Fibroblast of lung (primary cell): ENCODE results near the gene IGF2. TPM values are rescaled to one million over a fixed set of nuclear protein-coding genes. Genes with fewer than 3 reads are reported as not detected.
A peak's percentile ranks its signal among the peaks of the same experiment; 100 is the strongest.

Experiments
- DNase-seq, 2 donors: peaks; one replicate each; pipeline versions ENCODE4 v3.0.0 to v3.0.0-alpha.2; 2010; ENCODE audit warnings: low read depth in 2 of 2
- H2AFZ ChIP-seq: 2 replicates; pipeline ENCODE4 v1.5.1; 2012; ENCODE audit warnings: low read length, control low read depth, inconsistent platforms
- H3K27ac ChIP-seq: 2 replicates; pipeline ENCODE4 v1.5.1; 2011; ENCODE audit warnings: low read length, control low read depth; ENCODE audit not compliant: insufficient read depth
- H3K27me3 ChIP-seq: 2 replicates; pipeline ENCODE4 v1.5.1; 2011; ENCODE audit warnings: mild to moderate bottlenecking, low read length; ENCODE audit not compliant: control insufficient read depth, insufficient read depth
- H3K36me3 ChIP-seq: 2 replicates; pipeline ENCODE4 v1.5.1; 2011; ENCODE audit warnings: low read length; ENCODE audit not compliant: control insufficient read depth, insufficient read depth
- H3K4me1 ChIP-seq: 2 replicates; pipeline ENCODE4 v1.5.1; 2011; ENCODE audit warnings: low read length; ENCODE audit not compliant: control insufficient read depth, insufficient read depth; ENCODE audit errors: extremely low read depth
- H3K4me2 ChIP-seq: 2 replicates; pipeline ENCODE4 v1.5.1; 2011; ENCODE audit warnings: low read length, control low read depth; ENCODE audit not compliant: insufficient read depth; ENCODE audit errors: extremely low read depth
- H3K4me3 ChIP-seq, 4 experiments: fragments of 200-600 bp in 1 of 4; sonication (generic) in 1 of 4; replicated peaks in 1 of 4; 2 replicates each; pipeline ENCODE4 v1.5.1; 2011 to 2016; ENCODE audit warnings: low read length in 4 of 4, low read depth in 3 of 4, mild to moderate bottlenecking in 3 of 4, control low read depth in 2 of 4, inconsistent platforms in 1 of 4, mixed read lengths in 1 of 4; ENCODE audit not compliant: insufficient read depth in 1 of 4; ENCODE audit errors: control extremely low read depth in 1 of 4
- H3K79me2 ChIP-seq: 2 replicates; pipeline ENCODE4 v1.5.1; 2012; ENCODE audit warnings: mild to moderate bottlenecking, low read length, inconsistent platforms; ENCODE audit not compliant: control insufficient read depth, insufficient read depth
- H3K9ac ChIP-seq: 2 replicates; pipeline ENCODE4 v1.5.1; 2011; ENCODE audit warnings: mild to moderate bottlenecking, low read length, control low read depth; ENCODE audit not compliant: insufficient read depth
- H3K9me3 ChIP-seq: 2 replicates; pipeline ENCODE4 v1.5.1; 2012; ENCODE audit warnings: low read depth, low read length; ENCODE audit not compliant: control insufficient read depth, insufficient read depth
- H4K20me1 ChIP-seq: 2 replicates; pipeline ENCODE4 v1.5.1; 2011; ENCODE audit warnings: low read length; ENCODE audit not compliant: control insufficient read depth, insufficient read depth; ENCODE audit errors: extremely low read depth
- CTCF ChIP-seq, 2 donors: IDR thresholded peaks in 1 of 2; conservative IDR thresholded peaks in 1 of 2; 1 replicate in 1 of 2; 2 replicates in 1 of 2; pipeline ENCODE4 v1.5.1; 2011 to 2012; ENCODE audit warnings: low read length in 2 of 2, control low read depth in 1 of 2, inconsistent platforms in 1 of 2, low read depth in 1 of 2, mild to moderate bottlenecking in 1 of 2
- EZH2 ChIP-seq: IDR thresholded peaks from 2 replicates; pipeline ENCODE4 v1.5.1; 2012; ENCODE audit warnings: low read length, control low read depth, mild to moderate bottlenecking; ENCODE audit errors: missing control alignments
- polyA plus RNA-seq, 2 donors: library from polyadenylated mRNA; depleted of rRNA in 1 of 2; stranded (reverse) in 1 of 2; unstranded in 1 of 2; fragments of >200 nt; gene quantifications; 2 replicates each; pipeline ENCODE4 v1.2.1, GENCODE V29; 2011 to 2012; ENCODE audit warnings: missing spikeins in 1 of 2
- total RNA-seq: library from RNA; depleted of rRNA; stranded (reverse); fragments of >200 nt; gene quantifications from 2 replicates; pipeline ENCODE4 v1.2.1, GENCODE V29; 2014

The IGF2 gene
- total and polyA plus RNA-seq, 2 donors (not counting 1 experiment from before 2014, with no cell fraction given) = 0.08 to 0.17 TPM

GRCh38 chr11:2095198-2095520 lies 44.0 kb downstream of the IGF2 start:
- H3K4me1 ChIP-seq = peaks cover 12% of the 10 kb centered on the region
- H3K4me3 ChIP-seq = no peak overlapping the region
- H4K20me1 ChIP-seq = no peaks in the 10 kb centered on the region
- DNase-seq = no peak
- H3K4me2 ChIP-seq = no peak overlapping the region
- H3K27me3 ChIP-seq = no peaks in the 10 kb centered on the region
- no peaks in the 10 kb centered on the region for H3K79me2 ChIP-seq
- no peak overlapping the region for H2AFZ ChIP-seq
- TF ChIP-seq CTCF (conservative IDR thresholded peaks at IDR 0.05 in 1 of 2, IDR thresholded peaks at IDR 0.05 in 1 of 2; ENCODE audit: low read depth in 1 of 2, low read length in 2 of 2) = no peak
- TF ChIP-seq EZH2 = no peak
- no peak overlapping the region for H3K9ac ChIP-seq
- no peak overlapping the region for H3K27ac ChIP-seq
- H3K36me3 ChIP-seq = no peaks in the 10 kb centered on the region
- H3K9me3 ChIP-seq = no peaks in the 10 kb centered on the region

DNA sequence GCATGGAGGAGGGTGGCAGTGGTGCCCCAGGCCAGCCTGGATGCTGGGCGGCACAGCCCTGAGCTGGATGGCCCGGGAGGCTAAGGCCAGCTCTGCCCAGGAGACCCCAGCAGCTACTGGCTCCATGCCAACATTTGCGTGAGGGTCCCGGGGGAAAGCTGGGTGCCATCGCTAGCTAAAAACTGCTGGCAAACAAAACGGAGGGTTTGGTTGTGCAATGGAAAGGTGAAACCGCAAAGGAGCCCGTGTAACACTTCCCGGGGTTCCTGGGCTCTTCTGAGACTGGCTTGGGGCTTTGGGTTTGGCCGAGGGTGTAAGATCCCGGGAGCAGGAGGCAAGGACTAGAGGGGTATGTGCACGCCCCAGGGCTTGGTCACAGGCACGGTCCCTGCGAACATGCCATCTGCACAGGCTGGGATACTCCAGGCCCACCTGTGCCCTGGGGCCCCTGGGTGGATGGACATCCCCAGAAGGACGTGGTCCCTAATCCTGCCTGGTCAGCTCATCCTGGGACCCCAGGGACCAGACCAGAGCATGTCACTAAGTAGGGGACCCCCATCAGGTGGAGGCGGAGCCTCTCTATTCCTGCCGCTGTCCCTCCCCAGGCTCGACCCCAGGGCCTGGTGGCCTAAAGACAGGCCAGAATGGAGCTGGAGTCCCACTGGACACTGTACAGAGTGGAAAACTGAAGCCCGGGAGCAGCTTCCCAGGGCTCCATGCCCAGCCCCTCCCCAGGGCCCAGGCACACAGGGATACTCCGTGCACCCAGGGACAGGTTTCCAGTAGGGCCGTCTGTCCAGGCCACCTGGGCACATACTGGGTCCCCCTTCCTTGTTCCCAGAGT lies 44.6 kb downstream of the IGF2 start:
- H3K4me2 ChIP-seq = no peak overlapping the region
- H3K9ac ChIP-seq = no peak overlapping the region
- no peaks in the 10 kb centered on the region for H3K9me3 ChIP-seq
- H3K4me3 ChIP-seq = no peak overlapping the region
- no peaks in the 10 kb centered on the region for H3K36me3 ChIP-seq
- H3K4me1 ChIP-seq = peaks cover 12% of the 10 kb centered on the region
- H3K79me2 ChIP-seq = no peaks in the 10 kb centered on the region
- no peak for DNase-seq
- H3K27me3 ChIP-seq = no peaks in the 10 kb centered on the region
- no peak overlapping the region for H3K27ac ChIP-seq
- no peak overlapping the region for H2AFZ ChIP-seq
- TF ChIP-seq CTCF (conservative IDR thresholded peaks at IDR 0.05 in 1 of 2, IDR thresholded peaks at IDR 0.05 in 1 of 2; ENCODE audit: low read depth in 1 of 2, low read length in 2 of 2) (no peak), EZH2 (no peak)
- no peaks in the 10 kb centered on the region for H4K20me1 ChIP-seq

DNA sequence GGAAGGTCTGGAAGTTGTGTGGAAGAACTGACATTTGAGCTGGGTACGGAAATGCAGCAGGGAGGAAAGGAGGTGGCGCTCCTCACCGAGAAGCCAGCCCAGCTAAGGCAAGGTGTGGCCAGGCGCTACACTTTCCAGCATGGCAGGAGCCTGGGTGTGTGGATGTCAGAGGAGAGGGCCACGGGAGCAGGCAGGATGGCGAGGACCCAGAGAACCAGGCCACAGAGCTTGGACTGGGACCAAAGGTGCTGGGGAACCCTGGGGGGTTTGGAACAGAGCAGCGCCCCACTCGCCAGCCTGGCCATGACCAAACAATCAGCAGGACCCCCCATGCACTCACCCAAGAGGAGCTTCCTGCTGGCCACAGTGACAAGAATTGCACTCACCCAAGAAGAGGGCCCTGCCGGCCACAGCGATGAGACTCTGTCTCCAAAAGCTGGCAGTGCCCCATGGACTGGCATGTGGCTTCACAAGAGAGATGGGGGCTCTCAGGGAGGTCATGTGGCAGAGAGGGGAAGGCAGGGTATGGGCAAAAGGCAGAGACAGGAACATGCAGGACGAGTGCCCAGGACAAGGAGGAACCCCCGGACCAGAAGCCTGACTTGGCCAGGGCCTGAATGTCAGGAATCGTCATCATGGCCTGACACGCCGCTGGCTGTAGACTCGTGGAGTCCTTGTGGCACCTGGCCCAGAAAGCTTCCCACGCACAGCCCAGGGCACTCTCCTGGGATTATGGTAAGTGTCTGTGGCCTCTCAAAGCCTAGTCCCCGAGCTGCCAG lies 45.4 kb downstream of the IGF2 start:
- peak in 1 of 2 donors; percentile 49 for DNase-seq
- Histone ChIP-seq H3K36me3 (no peaks in the 10 kb centered on the region), H3K4me3 (no peak overlapping the region), H3K4me1 (peaks cover 12% of the 10 kb centered on the region), H3K9ac (no peak overlapping the region), H3K9me3 (no peaks in the 10 kb centered on the region), H2AFZ (no peak overlapping the region), H3K79me2 (no peaks in the 10 kb centered on the region), H4K20me1 (no peaks in the 10 kb centered on the region), H3K27ac (no peak overlapping the region), H3K4me2 (no peak overlapping the region), H3K27me3 (no peaks in the 10 kb centered on the region)
- TF ChIP-seq CTCF (conservative IDR thresholded peaks at IDR 0.05 in 1 of 2, IDR thresholded peaks at IDR 0.05 in 1 of 2; ENCODE audit: low read depth in 1 of 2, low read length in 2 of 2) (no peak), EZH2 (no peak)
